H1 (cell line): ENCODE data around the gene HOXA10. TPM values are rescaled to one million over a fixed set of nuclear protein-coding genes. Genes with fewer than 3 reads are reported as not detected.

Experiments
- CTCF ChIA-PET: fragments of 300-600 bp; sonication (Branson Sonifier 250); formaldehyde crosslinking; loops from one replicate; lab custom pipeline; 2021; ENCODE audit not compliant: partially characterized antibody; lab: Charles Lee
- POLR2A ChIA-PET: fragments of 300-600 bp; sonication (Branson Sonifier 250); formaldehyde crosslinking; loops from one replicate; lab custom pipeline; 2021; ENCODE audit warnings: inconsistent platforms; ENCODE audit not compliant: partially characterized antibody; lab: Charles Lee
- DNase-seq, 2 experiments: peaks; one replicate each; pipeline versions ENCODE4 v3.0.0 to v3.0.0-alpha.2; 2010 to 2022; ENCODE audit warnings: low spot score in 2 of 2, low read depth in 1 of 2, mixed read lengths in 1 of 2
- FAIRE-seq: peaks from 2 replicates; lab custom pipeline; 2011; peaks lifted over from hg19 to GRCh38; lab: Jason Lieb, UNC
- H2AFZ ChIP-seq: 2 replicates; pipeline ENCODE4 v1.8.1; 2012; ENCODE audit warnings: low read length, inconsistent platforms
- H2AK5ac ChIP-seq: 2 replicates; pipeline ENCODE4 v1.6.1; 2013; ENCODE audit warnings: low read depth, low read length
- H2BK120ac ChIP-seq: replicated peaks from 2 replicates; pipeline ENCODE3; 2013; ENCODE audit warnings: low read depth, low read length, inconsistent platforms
- H2BK12ac ChIP-seq: 2 replicates; pipeline ENCODE4 v1.6.1; 2013; ENCODE audit warnings: low read depth, low read length
- H2BK15ac ChIP-seq: 2 replicates; pipeline ENCODE4 v1.6.1; 2013; ENCODE audit warnings: low read length
- H2BK20ac ChIP-seq: 2 replicates; pipeline ENCODE4 v1.6.1; 2013; ENCODE audit warnings: low read length
- H2BK5ac ChIP-seq: 2 replicates; pipeline ENCODE4 v1.6.1; 2013; ENCODE audit warnings: low read depth, low read length
- H3K14ac ChIP-seq: 2 replicates; pipeline ENCODE4 v1.6.1; 2013; ENCODE audit warnings: inconsistent platforms; ENCODE audit not compliant: insufficient read length
- H3K18ac ChIP-seq: 2 replicates; pipeline ENCODE4 v1.6.1; 2013; ENCODE audit warnings: low read length; ENCODE audit errors: extremely low read depth
- H3K23ac ChIP-seq: 2 replicates; pipeline ENCODE4 v1.6.1; 2013; ENCODE audit warnings: inconsistent platforms; ENCODE audit not compliant: insufficient read length
- H3K23me2 ChIP-seq: 2 replicates; pipeline ENCODE4 v1.6.1; 2013; ENCODE audit warnings: low read depth, low read length
- H3K27ac ChIP-seq: 2 replicates; pipeline ENCODE4 v1.6.1; 2011; ENCODE audit warnings: low read depth, low read length, inconsistent platforms
- H3K27me3 ChIP-seq, 4 experiments: replicated peaks in 1 of 4; 1 replicate in 1 of 4; 2 replicates in 3 of 4; pipeline versions ENCODE4 v1.6.1 to v1.8.1; 2011 to 2013; ENCODE audit warnings: low read length in 3 of 4, mild to moderate bottlenecking in 3 of 4, inconsistent platforms in 2 of 4, mixed read lengths in 2 of 4, moderate library complexity in 1 of 4; ENCODE audit not compliant: control insufficient read depth in 3 of 4, insufficient read depth in 3 of 4; ENCODE audit errors: extremely low read depth in 1 of 4
- H3K36me3 ChIP-seq, 4 experiments: 2 replicates each; pipeline versions ENCODE4 v1.6.1 to v1.8.1; 2011 to 2013; ENCODE audit warnings: mild to moderate bottlenecking in 4 of 4, low read length in 3 of 4, moderate library complexity in 2 of 4, control low read depth in 1 of 4, inconsistent platforms in 1 of 4; ENCODE audit not compliant: insufficient read depth in 4 of 4, control insufficient read depth in 2 of 4
- H3K4ac ChIP-seq: replicated peaks from 2 replicates; pipeline ENCODE3; 2013; ENCODE audit warnings: low read length, low read depth, mixed read lengths, inconsistent platforms; ENCODE audit not compliant: insufficient read length
- H3K4me1 ChIP-seq, 4 experiments: replicated peaks in 1 of 4; 1 replicate in 1 of 4; 2 replicates in 3 of 4; pipeline versions ENCODE4 v1.6.1 to v1.8.1; 2011 to 2013; ENCODE audit warnings: low read length in 3 of 4, inconsistent platforms in 2 of 4, mixed read lengths in 1 of 4; ENCODE audit not compliant: insufficient read depth in 4 of 4, control insufficient read depth in 3 of 4
- H3K4me2 ChIP-seq, 2 experiments: 2 replicates each; pipeline versions ENCODE4 v1.6.1 to v1.8.1; 2011 to 2013; ENCODE audit warnings: low read depth in 2 of 2, low read length in 2 of 2, control low read depth in 1 of 2, inconsistent platforms in 1 of 2, mild to moderate bottlenecking in 1 of 2; ENCODE audit not compliant: insufficient read depth in 1 of 2
- H3K4me3 ChIP-seq, 4 experiments: fragments of 200-600, 300-600 bp in 1 of 4; sonication (generic), shearing (Covaris generic), sonication (Bioruptor Twin) in 1 of 4; 2 replicates each; pipeline versions ENCODE4 v1.5.1 to v1.8.1; 2011 to 2016; ENCODE audit warnings: low read length in 4 of 4, low read depth in 3 of 4, control low read depth in 2 of 4, inconsistent platforms in 2 of 4, mild to moderate bottlenecking in 2 of 4, mixed read lengths in 1 of 4, moderate library complexity in 1 of 4; ENCODE audit not compliant: insufficient read depth in 2 of 4; ENCODE audit errors: extremely low read depth in 1 of 4
- H3K56ac ChIP-seq: replicated peaks from 2 replicates; pipeline ENCODE3; 2013; ENCODE audit warnings: low read depth, mild to moderate bottlenecking, mixed read lengths, low read length, inconsistent platforms; ENCODE audit not compliant: insufficient read length
- H3K79me1 ChIP-seq: 2 replicates; pipeline ENCODE4 v1.6.1; 2013; ENCODE audit warnings: low read depth, low read length, control low read depth
- H3K79me2 ChIP-seq, 2 experiments: 2 replicates each; pipeline versions ENCODE4 v1.6.1 to v1.8.1; 2012 to 2013; ENCODE audit warnings: low read length in 2 of 2, mild to moderate bottlenecking in 2 of 2, inconsistent platforms in 1 of 2; ENCODE audit not compliant: insufficient read depth in 2 of 2, control insufficient read depth in 1 of 2
- H3K9ac ChIP-seq, 4 experiments: replicated peaks in 1 of 4; 1 replicate in 1 of 4; 2 replicates in 3 of 4; pipeline versions ENCODE4 v1.6.1 to v1.8.1; 2011 to 2013; ENCODE audit warnings: low read depth in 3 of 4, low read length in 3 of 4, control low read depth in 2 of 4, mild to moderate bottlenecking in 2 of 4, moderate library complexity in 2 of 4, inconsistent platforms in 1 of 4; ENCODE audit errors: extremely low read depth in 1 of 4
- H3K9me3 ChIP-seq, 2 experiments: 2 replicates each; pipeline versions ENCODE4 v1.6.1 to v1.8.1; 2012 to 2013; ENCODE audit warnings: mild to moderate bottlenecking in 2 of 2, moderate library complexity in 2 of 2, control low read depth in 1 of 2, inconsistent platforms in 1 of 2, low read depth in 1 of 2, low read length in 1 of 2, mixed read lengths in 1 of 2; ENCODE audit not compliant: insufficient read depth in 2 of 2
- H4K20me1 ChIP-seq, 2 experiments: replicated peaks in 1 of 2; 2 replicates each; pipeline versions ENCODE3 to v1.8.1; 2011 to 2013; ENCODE audit warnings: inconsistent platforms in 2 of 2, low read length in 2 of 2, mild to moderate bottlenecking in 1 of 2; ENCODE audit not compliant: insufficient read depth in 2 of 2, control insufficient read depth in 1 of 2
- H4K5ac ChIP-seq: 2 replicates; pipeline ENCODE4 v1.6.1; 2013; ENCODE audit warnings: low read length, low read depth, mixed read lengths, inconsistent platforms; ENCODE audit not compliant: insufficient read length
- H4K8ac ChIP-seq: 2 replicates; pipeline ENCODE4 v1.8.0; 2013; ENCODE audit warnings: mild to moderate bottlenecking, moderate library complexity, low read length, inconsistent platforms; ENCODE audit not compliant: insufficient read depth; ENCODE audit errors: extremely low read depth
- H4K91ac ChIP-seq: replicated peaks from 2 replicates; pipeline ENCODE3; 2013; ENCODE audit warnings: low read length, mixed read lengths, inconsistent platforms; ENCODE audit not compliant: insufficient read length
- EZH2 ChIP-seq: fragments of 200-600 bp; sonication (generic); IDR thresholded peaks from 2 replicates; pipeline ENCODE4 v1.7.1; 2012; ENCODE audit warnings: low read depth, mild to moderate bottlenecking, moderate library complexity, low read length, inconsistent platforms; ENCODE audit not compliant: severe bottlenecking
- HDAC2 ChIP-seq, 2 experiments: fragments of 300-600 bp in 1 of 2; sonication (generic) in 1 of 2; IDR thresholded peaks; 2 replicates each; pipeline ENCODE4 v1.6.1; 2011 to 2012; ENCODE audit warnings: low read depth in 2 of 2, low read length in 2 of 2, mild to moderate bottlenecking in 2 of 2, moderate library complexity in 2 of 2, borderline replicate concordance in 1 of 2, inconsistent platforms in 1 of 2
- SUZ12 ChIP-seq: fragments of 200-600 bp; sonication (generic); IDR thresholded peaks from 2 replicates; pipeline ENCODE4 v1.6.1; 2012; ENCODE audit warnings: mild to moderate bottlenecking, inconsistent platforms, low read length, moderate library complexity, mixed read lengths
- WGBS, 2 experiments: shearing (Covaris generic) in 1 of 2; methylation state at CpG; one replicate each; pipeline versions ENCODE4 v1.1.6 to v1.1.7; 2013 to 2015; ENCODE audit warnings: low lambda C conversion rate in 2 of 2, mixed read lengths in 2 of 2, inconsistent platforms in 1 of 2, low coverage in 1 of 2, missing lambda C conversion rate in 1 of 2; ENCODE audit not compliant: insufficient replicate concordance in 2 of 2, insufficient coverage in 1 of 2, insufficient read length in 1 of 2; ENCODE audit errors: extremely low coverage in 1 of 2, missing lambda C conversion rate in 1 of 2; 5-methylcytosine and 5-hydroxymethylcytosine counted together
- polyA plus RNA-seq, 7 experiments: library from polyadenylated mRNA; depleted of rRNA in 3 of 7; stranded (reverse) in 5 of 7; unstranded in 2 of 7; fragments of >200 nt in 5 of 7; fragments of 200-250 nt in 2 of 7; gene quantifications; 1 replicate in 5 of 7; 2 replicates in 1 of 7; 4 replicates in 1 of 7; pipeline versions ENCODE4 v1.2.1 to v1.2.3, GENCODE V29; 2011 to 2013; ENCODE audit warnings: missing spikeins in 2 of 7, mixed read lengths in 2 of 7
- total RNA-seq: library from RNA; stranded (reverse); fragmentation: NEBNext Ultra II Directional; extraction: Animal tissue kit (Norgen Biotek cat#: 25700); gene quantifications from 2 replicates; pipeline ENCODE4 v1.2.1, GENCODE V29; 2021

Gene HOXA10
- total and polyA plus RNA-seq, 2 of the 8 experiments (the other 6 are each of a cell fraction or from before 2014, with no cell fraction given): not detected

- Histone ChIP-seq H3K79me1 (no peaks in the 10 kb centered on the region), H3K9ac (no peak overlapping the region), H2BK120ac (no peak overlapping the region), H3K4me2 (peak overlapping the region in 1 of 2 experiments; percentile 40; a peak in 1 of 4 replicates), H2BK12ac (no peak overlapping the region), H3K4me3 (no peak overlapping the region), H3K27ac (no peak overlapping the region), H3K36me3 (no peaks in the 10 kb centered on the region; a peak in 1 of 8 replicates), H2BK15ac (no peak overlapping the region), H4K20me1 (peaks cover 24 to 42% of the 10 kb centered on the region in 2 experiments), H3K79me2 (no peaks in the 10 kb centered on the region), H4K91ac (no peak overlapping the region), H2AFZ (no peak overlapping the region), H4K5ac (no peak overlapping the region), H3K56ac (no peak overlapping the region), H2AK5ac (no peak overlapping the region), H2BK20ac (no peak overlapping the region), H3K14ac (no peak overlapping the region), H3K23me2 (peaks cover 2% of the 10 kb centered on the region; the same call in 1 of the 2 replicates), H2BK5ac (no peak overlapping the region), H3K4me1 (peaks cover 0 to 6% (median 3%) of the 10 kb centered on the region in 4 experiments; a peak in 3 of 7 replicates), H3K4ac (no peak overlapping the region), H3K9me3 (peaks cover 0 to 3% of the 10 kb centered on the region in 2 experiments; a peak in 1 of 4 replicates), H3K27me3 (peaks cover 97 to 100% (median 100%) of the 10 kb centered on the region in 4 experiments), H4K8ac (no peak overlapping the region), H3K23ac (no peak overlapping the region), H3K18ac (no peak overlapping the region)
- WGBS, 2 experiments: 24% methylated on average over 30 of the region's 30 CpGs; no CpG with 5 or more reads in 1 of the 2 experiments
- POLR2A ChIA-PET: no interaction called here
- DNase-seq (peak in 1 of 2 experiments; percentile 46), FAIRE-seq (no peak)
- TF ChIP-seq HDAC2 (IDR thresholded peaks at IDR 0.05; ENCODE audit: borderline replicate concordance in 1 of 2, low read depth in 2 of 2, low read length in 2 of 2): no peak
- TF ChIP-seq EZH2: peak; percentile 86
- peak; percentile 92 for TF ChIP-seq SUZ12
- CTCF ChIA-PET: interaction anchor here (0.7 to 12.5 kb wide), 17 partner anchors 8 to 779 kb away, joined by 3 to 123 read pairs (median 5); partner anchors contain the start of genes HOXA1, HOXA7 and HOXA9
Observed at GRCh38 chr7:27148756-27149641, 25.1 kb downstream of the HOXA10 start.
